Neural progenitor cell (in vitro differentiated cells): ENCODE measurements around the gene MUL1. TPM values are rescaled to one million over a fixed set of nuclear protein-coding genes. Genes with fewer than 3 reads are reported as not detected.

Experiments
- DNase-seq: peaks from one replicate; pipeline ENCODE4 v3.0.0-alpha.2; 2016; ENCODE audit warnings: low spot score
- H2AFZ ChIP-seq: fragments of 200-600 bp; sonication (generic); replicated peaks from 2 replicates; pipeline ENCODE4 v1.6.1; 2016; ENCODE audit warnings: antibody characterized with exemption
- H3F3A ChIP-seq: fragments of 200-600 bp; sonication (generic); 2 replicates; pipeline ENCODE4 v1.6.1; 2016; ENCODE audit warnings: antibody characterized with exemption, low read depth
- H3K27ac ChIP-seq: fragments of 200-600 bp; sonication (generic); 2 replicates; pipeline ENCODE4 v1.5.1; 2016; ENCODE audit warnings: mild to moderate bottlenecking
- H3K27me3 ChIP-seq: fragments of 200-600 bp; sonication (generic); 2 replicates; pipeline ENCODE4 v1.6.1; 2016; ENCODE audit warnings: mild to moderate bottlenecking, moderate library complexity
- H3K36me3 ChIP-seq: fragments of 200-600 bp; sonication (generic); 2 replicates; pipeline ENCODE4 v1.5.1; 2016
- H3K4me1 ChIP-seq: fragments of 200-600 bp; sonication (generic); 2 replicates; pipeline ENCODE4 v1.6.1; 2016; ENCODE audit warnings: mixed run types
- H3K4me2 ChIP-seq: fragments of 200-600 bp; sonication (generic); 2 replicates; pipeline ENCODE4 v1.6.1; 2016
- H3K4me3 ChIP-seq: fragments of 200-600 bp; sonication (generic); 2 replicates; pipeline ENCODE4 v1.5.1; 2016
- H3K79me2 ChIP-seq: fragments of 200-600 bp; sonication (generic); 2 replicates; pipeline ENCODE4 v1.6.1; 2016; ENCODE audit warnings: low read depth
- H3K9ac ChIP-seq: fragments of 200-600 bp; sonication (generic); 2 replicates; pipeline ENCODE4 v1.6.1; 2016
- H3K9me3 ChIP-seq: fragments of 200-600 bp; sonication (generic); 2 replicates; pipeline ENCODE4 v1.5.1; 2016; ENCODE audit warnings: low read depth
- H4K20me1 ChIP-seq: fragments of 200-600 bp; sonication (generic); 2 replicates; pipeline ENCODE4 v1.6.1; 2016; ENCODE audit warnings: low read depth
- H3K27ac Mint-ChIP-seq: 3 replicates; pipeline ENCODE4 v1.8.0; 2021; ENCODE audit warnings: mixed read lengths
- H3K27me3 Mint-ChIP-seq: 2 replicates; pipeline ENCODE4 v1.8.0; 2022; ENCODE audit warnings: low read depth, mild to moderate bottlenecking, inconsistent platforms, moderate library complexity, mixed read lengths; ENCODE audit not compliant: insufficient read depth
- H3K36me3 Mint-ChIP-seq: 3 replicates; pipeline ENCODE4 v1.8.0; 2021; ENCODE audit warnings: mixed read lengths
- H3K4me1 Mint-ChIP-seq: 3 replicates; pipeline ENCODE4 v1.8.0; 2021; ENCODE audit warnings: mixed read lengths
- H3K4me3 Mint-ChIP-seq: 3 replicates; pipeline ENCODE4 v1.8.0; 2021; ENCODE audit warnings: mild to moderate bottlenecking, moderate library complexity, mixed read lengths
- H3K9me3 Mint-ChIP-seq: 3 replicates; pipeline ENCODE4 v1.8.0; 2020; ENCODE audit warnings: mixed read lengths
- EZH2 ChIP-seq: fragments of 200-600 bp; sonication (generic); IDR thresholded peaks from 2 replicates; pipeline ENCODE4 v1.6.1; 2017; ENCODE audit warnings: antibody characterized with exemption, mild to moderate bottlenecking, moderate library complexity
- EZH2phosphoT487 ChIP-seq: fragments of 200-600 bp; sonication (generic); IDR thresholded peaks from 2 replicates; pipeline ENCODE4 v1.6.1; 2017; ENCODE audit warnings: antibody characterized with exemption
- total RNA-seq: library from RNA; depleted of rRNA; stranded (reverse); fragments of >200 nt; gene quantifications from 2 replicates; pipeline ENCODE4 v1.2.3, GENCODE V29; 2015; ENCODE audit warnings: low replicate concordance
- TF ChIP-seq, protein P1 (sequence below): fragments of 200-600 bp; sonication (generic); IDR thresholded peaks from 2 replicates; pipeline ENCODE4 v1.5.1; 2017; ENCODE audit warnings: antibody characterized with exemption, mild to moderate bottlenecking

The MUL1 gene
- total RNA-seq, 1 donor from 2014 or later: 6.7 TPM

- no peaks in the 10 kb centered on the region for H3K9me3 ChIP-seq
- peaks cover 20% of the 10 kb centered on the region for H3K27me3 Mint-ChIP-seq
- H3K27me3 ChIP-seq: peaks cover 83% of the 10 kb centered on the region
- H3K4me1 ChIP-seq: peaks cover 31% of the 10 kb centered on the region
- H3K27ac Mint-ChIP-seq: no peak overlapping the region
- H3K4me3 Mint-ChIP-seq: no peak overlapping the region
- H3K27ac ChIP-seq: no peak overlapping the region
- peaks cover 15% of the 10 kb centered on the region for H4K20me1 ChIP-seq
- H3K36me3 ChIP-seq: no peaks in the 10 kb centered on the region
- H3K9me3 Mint-ChIP-seq: no peaks in the 10 kb centered on the region
- H3K4me3 ChIP-seq: no peak overlapping the region
- peaks cover 12% of the 10 kb centered on the region for H3F3A ChIP-seq
- peaks cover 59% of the 10 kb centered on the region for H3K4me1 Mint-ChIP-seq
- H2AFZ ChIP-seq: no peak overlapping the region
- H3K9ac ChIP-seq: no peak overlapping the region
- no peak overlapping the region for H3K4me2 ChIP-seq
- TF ChIP-seq, protein P1, sequence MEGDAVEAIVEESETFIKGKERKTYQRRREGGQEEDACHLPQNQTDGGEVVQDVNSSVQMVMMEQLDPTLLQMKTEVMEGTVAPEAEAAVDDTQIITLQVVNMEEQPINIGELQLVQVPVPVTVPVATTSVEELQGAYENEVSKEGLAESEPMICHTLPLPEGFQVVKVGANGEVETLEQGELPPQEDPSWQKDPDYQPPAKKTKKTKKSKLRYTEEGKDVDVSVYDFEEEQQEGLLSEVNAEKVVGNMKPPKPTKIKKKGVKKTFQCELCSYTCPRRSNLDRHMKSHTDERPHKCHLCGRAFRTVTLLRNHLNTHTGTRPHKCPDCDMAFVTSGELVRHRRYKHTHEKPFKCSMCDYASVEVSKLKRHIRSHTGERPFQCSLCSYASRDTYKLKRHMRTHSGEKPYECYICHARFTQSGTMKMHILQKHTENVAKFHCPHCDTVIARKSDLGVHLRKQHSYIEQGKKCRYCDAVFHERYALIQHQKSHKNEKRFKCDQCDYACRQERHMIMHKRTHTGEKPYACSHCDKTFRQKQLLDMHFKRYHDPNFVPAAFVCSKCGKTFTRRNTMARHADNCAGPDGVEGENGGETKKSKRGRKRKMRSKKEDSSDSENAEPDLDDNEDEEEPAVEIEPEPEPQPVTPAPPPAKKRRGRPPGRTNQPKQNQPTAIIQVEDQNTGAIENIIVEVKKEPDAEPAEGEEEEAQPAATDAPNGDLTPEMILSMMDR: no peak
- TF ChIP-seq EZH2: no peak
- TF ChIP-seq EZH2phosphoT487: no peak
- no peak for DNase-seq
- peaks cover 3% of the 10 kb centered on the region for H3K79me2 ChIP-seq
- no peaks in the 10 kb centered on the region for H3K36me3 Mint-ChIP-seq
Measured at GRCh38 chr1:20478057-20478635, 29.8 kb downstream of the MUL1 start.

DNA sequence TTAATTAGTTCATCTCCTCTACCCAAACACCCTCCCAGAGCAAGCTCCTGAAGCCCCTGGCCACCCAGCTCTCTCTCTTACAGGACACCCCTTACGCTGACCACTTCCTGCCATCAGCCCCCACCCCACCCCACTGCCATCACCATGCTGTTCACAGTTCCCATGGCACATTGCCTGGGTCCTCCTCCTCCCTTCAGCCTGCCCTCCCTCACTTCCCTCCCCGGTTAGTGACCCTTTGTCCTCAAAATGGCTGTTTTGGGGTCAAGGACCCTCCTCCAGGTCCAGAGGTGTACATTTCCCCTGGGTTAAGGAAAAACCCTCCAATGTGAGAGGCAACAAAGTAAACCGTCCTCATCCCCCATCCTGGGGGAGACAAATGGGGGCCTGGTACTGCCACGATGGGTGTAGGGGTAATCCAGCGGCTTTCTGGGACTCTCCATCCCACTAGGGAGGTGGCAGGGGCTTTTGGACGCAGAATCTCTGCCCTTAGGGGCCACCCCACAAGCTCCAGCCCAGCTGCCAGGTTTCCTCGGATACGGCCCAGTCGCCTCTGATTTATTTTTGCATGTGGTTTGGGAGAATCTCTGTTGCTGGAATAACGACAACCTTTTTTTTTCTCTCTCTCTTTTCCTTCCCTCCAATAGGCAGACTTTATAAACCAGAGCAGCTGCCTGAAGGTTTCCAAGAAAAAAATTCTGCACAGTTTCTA, 30.4 kb downstream of the MUL1 start:
- no peak overlapping the region for H2AFZ ChIP-seq
- peaks cover 77% of the 10 kb centered on the region for H3K27me3 ChIP-seq
- no peak overlapping the region for H3K4me2 ChIP-seq
- Mint-ChIP-seq H3K27me3 (peaks cover 20% of the 10 kb centered on the region), H3K9me3 (no peaks in the 10 kb centered on the region), H3K27ac (no peak overlapping the region), H3K36me3 (no peaks in the 10 kb centered on the region), H3K4me1 (peaks cover 59% of the 10 kb centered on the region), H3K4me3 (no peak overlapping the region)
- TF ChIP-seq EZH2 (no peak), EZH2phosphoT487 (no peak)
- TF ChIP-seq, protein P1: no peak
- peaks cover 29% of the 10 kb centered on the region for H3K4me1 ChIP-seq
- peaks cover 8% of the 10 kb centered on the region for H3F3A ChIP-seq
- no peaks in the 10 kb centered on the region for H3K9me3 ChIP-seq
- no peak overlapping the region for H3K4me3 ChIP-seq
- H4K20me1 ChIP-seq: peaks cover 12% of the 10 kb centered on the region
- no peak for DNase-seq
- H3K9ac ChIP-seq: no peak overlapping the region
- H3K36me3 ChIP-seq: no peaks in the 10 kb centered on the region
- no peaks in the 10 kb centered on the region for H3K79me2 ChIP-seq
- H3K27ac ChIP-seq: no peak overlapping the region

- no peak overlapping the region for H3K27ac Mint-ChIP-seq
- Histone ChIP-seq H3K36me3 (no peaks in the 10 kb centered on the region), H3K27ac (no peak overlapping the region), H3K27me3 (peaks cover 66% of the 10 kb centered on the region), H3K4me3 (no peak overlapping the region), H4K20me1 (peaks cover 9% of the 10 kb centered on the region), H3K4me1 (peaks cover 29% of the 10 kb centered on the region), H3K4me2 (peak overlapping the region; percentile 49), H3K9me3 (no peaks in the 10 kb centered on the region), H3K9ac (no peak overlapping the region), H3K79me2 (no peaks in the 10 kb centered on the region), H3F3A (peaks cover 8% of the 10 kb centered on the region), H2AFZ (no peak overlapping the region)
- H3K4me3 Mint-ChIP-seq: peak overlapping the region; percentile 66
- DNase-seq: peak; percentile 53
- H3K27me3 Mint-ChIP-seq: peaks cover 22% of the 10 kb centered on the region
- TF ChIP-seq EZH2: peak; percentile 36
- no peak for TF ChIP-seq EZH2phosphoT487
- no peaks in the 10 kb centered on the region for H3K36me3 Mint-ChIP-seq
- no peaks in the 10 kb centered on the region for H3K9me3 Mint-ChIP-seq
- peaks cover 56% of the 10 kb centered on the region for H3K4me1 Mint-ChIP-seq
Measured at GRCh38 chr1:20476265-20477038, 31.5 kb downstream of the MUL1 start.
